Spleen (tissue), 11 donors: ENCODE data around the gene STXBP6. TPM values are rescaled to one million over a fixed set of nuclear protein-coding genes. Genes with fewer than 3 reads are reported as not detected.

Experiments used
- DNase-seq: peaks from one replicate; pipeline ENCODE4 v3.0.0-alpha.2; 2020
- H3K27ac ChIP-seq, 8 donors: fragments of 200-600 bp; sonication (generic) in 7 of 8; 1 replicate in 4 of 8; 2 replicates in 4 of 8; pipeline versions ENCODE4 v1.5.0 to v1.8.0; 2016 to 2021; ENCODE audit warnings: inconsistent platforms in 4 of 8, mild to moderate bottlenecking in 4 of 8, moderate library complexity in 1 of 8
- H3K27me3 ChIP-seq, 7 donors: fragments of 200-600 bp; sonication (generic) in 6 of 7; replicated peaks in 1 of 7; 1 replicate in 4 of 7; 2 replicates in 3 of 7; pipeline versions ENCODE4 v1.5.0 to v1.8.0; 2016 to 2021; ENCODE audit warnings: inconsistent platforms in 3 of 7, mild to moderate bottlenecking in 1 of 7
- H3K36me3 ChIP-seq, 6 donors: fragments of 200-600 bp; sonication (generic) in 5 of 6; 1 replicate in 4 of 6; 2 replicates in 2 of 6; pipeline versions ENCODE4 v1.5.0 to v1.8.0; 2016 to 2021; ENCODE audit warnings: inconsistent platforms in 2 of 6
- H3K4me1 ChIP-seq, 6 donors: fragments of 200-600 bp; sonication (generic) in 5 of 6; 1 replicate in 3 of 6; 2 replicates in 3 of 6; pipeline versions ENCODE4 v1.5.0 to v1.8.0; 2016 to 2021; ENCODE audit warnings: inconsistent platforms in 3 of 6
- H3K4me3 ChIP-seq, 8 donors: fragments of 200-600 bp; sonication (generic) in 7 of 8; 1 replicate in 4 of 8; 2 replicates in 4 of 8; pipeline versions ENCODE4 v1.5.0 to v1.8.0; 2016 to 2021; ENCODE audit warnings: inconsistent platforms in 4 of 8, mild to moderate bottlenecking in 4 of 8, moderate library complexity in 2 of 8
- H3K9me3 ChIP-seq, 8 donors: fragments of 200-600 bp; sonication (generic) in 7 of 8; 1 replicate in 4 of 8; 2 replicates in 4 of 8; pipeline versions ENCODE4 v1.5.0 to v1.8.0; 2016 to 2021; ENCODE audit warnings: inconsistent platforms in 4 of 8
- CTCF ChIP-seq, 11 experiments: fragments of 200-600 bp in 7 of 11; fragments of 450-650 bp in 4 of 11; sonication (generic) in 4 of 11; IDR thresholded peaks in 8 of 11; conservative IDR thresholded peaks in 3 of 11; 1 replicate in 7 of 11; 2 replicates in 4 of 11; pipeline versions ENCODE4 v1.4.0 to v1.8.0; 2016 to 2021; ENCODE audit warnings: antibody characterized with exemption in 11 of 11, inconsistent platforms in 4 of 11, mild to moderate bottlenecking in 1 of 11
- POLR2A ChIP-seq, 3 donors: fragments of 450-650 bp; IDR thresholded peaks; one replicate each; pipeline ENCODE4 v1.5.1; 2017; ENCODE audit warnings: antibody characterized with exemption in 3 of 3, mild to moderate bottlenecking in 1 of 3
- POLR2AphosphoS5 ChIP-seq, 3 donors: sonication (generic); formaldehyde crosslinking; IDR thresholded peaks; one replicate each; pipeline ENCODE4 v1.5.1; 2017; ENCODE audit warnings: antibody characterized with exemption in 3 of 3
- WGBS, 5 donors: extraction: QIAGEN DNeasy Blood & Tissue Kit in 3 of 5; methylation state at CpG; one replicate each; pipeline versions ENCODE4 v1.1.5 to v1.1.7; 2013 to 2018; 5-methylcytosine and 5-hydroxymethylcytosine counted together
- intact Hi-C: fragments of 100-400 bp; cut with DNase I; formaldehyde crosslinking; loops from one replicate; pipeline ENCODE4 v1.15.0; 2023; ENCODE audit warnings: low total_unique reads
- polyA plus RNA-seq, 3 donors: library from polyadenylated mRNA; stranded (reverse); fragments of 200-250 nt; gene quantifications; one replicate each; pipeline ENCODE4 v1.2.1, GENCODE V29; 2013
- total RNA-seq, 7 donors: library from RNA; depleted of rRNA in 3 of 7; stranded (reverse); fragments of >200 nt in 3 of 7; fragmentation: NEBNext Ultra II Directional in 4 of 7; extraction: Animal tissue kit (Norgen Biotek cat#: 25700) in 4 of 7; gene quantifications; one replicate each; pipeline versions ENCODE4 v1.1.0 to v1.2.1, GENCODE V29; 2016 to 2021
- donor health status: healthy with polysubstance abuse.
- donor health status: DM: no; HTN: no; CAD: no; lungs with moderate emphysema.
- donor health status: DM: no; HTN: no; CAD: no.
- donor health status: Bipolar disorder and iron deficiency.
- donor health status: healthy.
- donor health status: DM: no; HTN: no; CAD: no.
- donor health status: DM: yes; HTN: yes; CAD: no.

The STXBP6 gene
- total and polyA plus RNA-seq, 10 donors = 0.76 to 1.4 (median 0.87) TPM

DNA sequence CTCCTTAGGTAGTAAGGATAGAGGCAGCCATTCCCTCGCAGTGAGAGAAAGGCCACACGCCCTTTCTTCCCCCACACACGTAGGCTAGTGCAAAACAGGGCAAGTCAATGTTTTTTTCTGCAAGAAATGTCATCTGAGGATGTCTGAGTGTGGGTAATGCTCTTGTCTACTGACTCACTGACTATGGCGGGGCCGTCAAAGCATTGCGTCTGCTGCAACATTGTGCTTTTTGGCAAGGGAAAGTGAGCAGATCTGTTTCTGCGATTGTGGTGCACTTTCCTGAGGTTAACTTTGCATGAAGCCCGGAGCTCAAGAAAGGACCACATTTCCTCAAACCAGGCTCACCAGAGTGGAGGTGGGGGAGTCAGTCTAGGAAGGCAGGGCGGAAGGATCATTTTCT, 234.4 kb downstream of the STXBP6 start:
- no peak overlapping the region for H3K4me3 ChIP-seq
- H3K27me3 ChIP-seq = no peaks in the 10 kb centered on the region
- no peaks in the 10 kb centered on the region for H3K36me3 ChIP-seq
- no peak for DNase-seq
- TF ChIP-seq POLR2AphosphoS5 (IDR thresholded peaks at IDR 0.05) (no peak), CTCF (IDR thresholded peaks at IDR 0.05 in 8 of 11, conservative IDR thresholded peaks at IDR 0.05 in 3 of 11) (no peak), POLR2A (IDR thresholded peaks at IDR 0.05) (no peak)
- H3K27ac ChIP-seq = no peak overlapping the region
- intact Hi-C loops = no loop called here
- no peaks in the 10 kb centered on the region for H3K9me3 ChIP-seq
- WGBS, 5 donors = 84 to 95% (median 86%) methylated on average over 9 of the region's 9 CpGs
- peaks cover 0 to 12% (median 4%) of the 10 kb centered on the region in 6 donors for H3K4me1 ChIP-seq

DNA sequence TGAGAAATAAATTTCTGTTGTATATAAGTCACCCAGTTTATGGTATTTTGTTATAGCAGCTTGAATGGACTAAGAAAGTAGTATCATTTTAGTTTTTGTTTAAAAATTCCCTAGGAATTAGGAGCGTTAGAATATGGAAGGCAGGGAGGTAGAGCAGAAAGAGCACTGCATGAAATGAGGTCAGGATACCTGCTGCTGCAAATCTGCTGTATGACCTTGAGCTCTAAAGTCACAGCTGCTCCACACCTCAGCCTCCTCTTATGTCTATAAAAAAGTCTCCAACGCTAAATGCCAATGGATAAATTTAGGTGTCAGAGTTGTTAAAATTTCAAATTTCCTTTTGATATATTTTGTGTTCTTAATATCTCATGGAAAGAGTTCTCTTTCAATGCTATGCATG, 235.0 kb downstream of the STXBP6 start:
- Histone ChIP-seq H3K27ac (no peak overlapping the region), H3K36me3 (no peaks in the 10 kb centered on the region), H3K27me3 (no peaks in the 10 kb centered on the region), H3K4me3 (no peak overlapping the region), H3K4me1 (peaks cover 0 to 12% (median 4%) of the 10 kb centered on the region in 6 donors), H3K9me3 (no peaks in the 10 kb centered on the region)
- TF ChIP-seq POLR2A (IDR thresholded peaks at IDR 0.05) = no peak
- TF ChIP-seq CTCF (IDR thresholded peaks at IDR 0.05 in 8 of 11, conservative IDR thresholded peaks at IDR 0.05 in 3 of 11) = no peak
- TF ChIP-seq POLR2AphosphoS5 (IDR thresholded peaks at IDR 0.05) = no peak
- 80 to 96% (median 88%) methylated on average over 2 of the region's 2 CpGs for WGBS, 5 donors
- intact Hi-C loops = loop anchor here (5.0 kb wide), 1 partner anchor 317 kb away; no protein-coding TSS in a partner anchor
- DNase-seq = no peak

GRCh38 chr14:24814346-24814745, 235.6 kb downstream of the STXBP6 start:
- no peak for TF ChIP-seq POLR2AphosphoS5 (IDR thresholded peaks at IDR 0.05)
- TF ChIP-seq CTCF (IDR thresholded peaks at IDR 0.05 in 8 of 11, conservative IDR thresholded peaks at IDR 0.05 in 3 of 11) = no peak
- no peak for TF ChIP-seq POLR2A (IDR thresholded peaks at IDR 0.05)
- no peak overlapping the region for H3K27ac ChIP-seq
- 84 to 89% (median 87%) methylated on average over 2 of the region's 2 CpGs for WGBS, 5 donors
- intact Hi-C loops = loop anchor here (5.0 kb wide), 1 partner anchor 318 kb away; no protein-coding TSS in a partner anchor
- no peaks in the 10 kb centered on the region for H3K9me3 ChIP-seq
- no peak for DNase-seq
- H3K4me1 ChIP-seq = peaks cover 0 to 12% (median 4%) of the 10 kb centered on the region in 6 donors
- H3K27me3 ChIP-seq = no peaks in the 10 kb centered on the region
- H3K4me3 ChIP-seq = no peak overlapping the region
- H3K36me3 ChIP-seq = no peaks in the 10 kb centered on the region

GRCh38 chr14:24813819-24814259, 236.1 kb downstream of the STXBP6 start:
- H3K27me3 ChIP-seq = peaks cover 0 to 1% (median 0%) of the 10 kb centered on the region in 7 donors
- no peaks in the 10 kb centered on the region for H3K9me3 ChIP-seq
- intact Hi-C loops = loop anchor here (5.0 kb wide), 1 partner anchor 318 kb away; no protein-coding TSS in a partner anchor

More at GRCh38 chr14:24813819-24814259, 236.1 kb downstream of the STXBP6 start:
- TF ChIP-seq POLR2A (IDR thresholded peaks at IDR 0.05) (no peak), CTCF (IDR thresholded peaks at IDR 0.05 in 8 of 11, conservative IDR thresholded peaks at IDR 0.05 in 3 of 11) (no peak), POLR2AphosphoS5 (IDR thresholded peaks at IDR 0.05) (no peak)
- no peaks in the 10 kb centered on the region for H3K36me3 ChIP-seq
- 92 to 100% (median 96%) methylated on average over 2 of the region's 2 CpGs for WGBS, 5 donors
- H3K4me3 ChIP-seq = no peak overlapping the region
- H3K27ac ChIP-seq = no peak overlapping the region
- no peak for DNase-seq
- peaks cover 0 to 12% (median 4%) of the 10 kb centered on the region in 6 donors for H3K4me1 ChIP-seq
